Measurements from ENCODE around the gene CMC1.
"Not testable (repeated sequence)": the region's sequence is repeated elsewhere in the genome, so short reads cannot be mapped to it uniquely, and the experiment has no call there.

Gene CMC1

GRCh38 chr3:28247286-28247685 is 5.9 kb downstream of the CMC1 start:
- no peak for DNase-seq

- DNase-seq = no peak
These were observed 9.6 kb downstream of the CMC1 start for GRCh38 chr3:28250999-28251398.

- DNase-seq = no peak
These were observed 10.6 kb downstream of the CMC1 start for GRCh38 chr3:28252001-28252431.

- DNase-seq = no peak
These were observed 11.8 kb downstream of the CMC1 start for GRCh38 chr3:28253040-28253715.

- DNase-seq = no peak
These were observed 20.6 kb downstream of the CMC1 start for GRCh38 chr3:28262001-28262400.

GRCh38 chr3:28265641-28266040 is 24.2 kb downstream of the CMC1 start:
- DNase-seq = no peak

GRCh38 chr3:28267984-28268849 is 26.8 kb downstream of the CMC1 start:
- no peak for DNase-seq

- no peak for DNase-seq
These were observed 27.6 kb downstream of the CMC1 start for GRCh38 chr3:28268989-28269388.

GRCh38 chr3:28269884-28270283 is 28.5 kb downstream of the CMC1 start:
- DNase-seq = not testable (repeated sequence)

GRCh38 chr3:28273837-28274236 is 32.4 kb downstream of the CMC1 start:
- no peak for DNase-seq

GRCh38 chr3:28278918-28279317 is 37.5 kb downstream of the CMC1 start:
- DNase-seq = no peak

- no peak for DNase-seq
These were observed 38.4 kb downstream of the CMC1 start for GRCh38 chr3:28279770-28280169.

GRCh38 chr3:28280781-28281180 is 39.4 kb downstream of the CMC1 start:
- no peak for DNase-seq

GRCh38 chr3:28286595-28286994 is 45.2 kb downstream of the CMC1 start:
- DNase-seq = no peak

GRCh38 chr3:28287046-28287445 is 45.6 kb downstream of the CMC1 start:
- no peak for DNase-seq

GRCh38 chr3:28290863-28291300 is 49.5 kb downstream of the CMC1 start:
- no peak for DNase-seq

- no peak for DNase-seq
These were observed 50.2 kb downstream of the CMC1 start for GRCh38 chr3:28291577-28291976.

- no peak for DNase-seq
These were observed 51.2 kb downstream of the CMC1 start for GRCh38 chr3:28292622-28293021.

- DNase-seq = no peak
These were observed 53.4 kb downstream of the CMC1 start for GRCh38 chr3:28294667-28295413.

GRCh38 chr3:28295898-28296490 is 54.6 kb downstream of the CMC1 start:
- DNase-seq = no peak

GRCh38 chr3:28299705-28300104 is 58.3 kb downstream of the CMC1 start:
- DNase-seq = no peak

- no peak for DNase-seq
These were observed 59.0 kb downstream of the CMC1 start for GRCh38 chr3:28300345-28300962.

- DNase-seq = no peak
These were observed 60.3 kb downstream of the CMC1 start for GRCh38 chr3:28301688-28302087.
